HepG2 (cell line): Measurements from ENCODE around the gene PBX1. TPM values are rescaled to one million over a fixed set of nuclear protein-coding genes. Genes with fewer than 3 reads are reported as not detected.

Source experiments
- ATAC-seq: fragments of 200-7000 bp; cut with Tn5 transposase; 3 replicates; pipeline ENCODE4 v1.9.1; 2020; ENCODE audit warnings: mild to moderate bottlenecking, moderate library complexity
- BruUV-seq: library from RNA; stranded (reverse); fragments of 400-500 nt; replicated peaks from 2 replicates; lab custom pipeline; 2021; lab: Mats Ljungman, UMichigan
- CTCF ChIA-PET: fragments of 300-600 bp; formaldehyde crosslinking; extraction: SDS; loops from one replicate; lab custom pipeline; 2021; ENCODE audit warnings: low total read pairs, inconsistent platforms, low intra/inter-chr PET ratio; lab: Yijun Ruan, JAX
- POLR2A ChIA-PET: fragments of 350-600 bp; sonication (Branson Sonifier 250); formaldehyde crosslinking; loops from one replicate; lab custom pipeline; 2020; ENCODE audit warnings: antibody characterized with exemption, inconsistent platforms; lab: Yijun Ruan, JAX
- DNase-seq: peaks from one replicate; pipeline ENCODE4 v3.0.0-alpha.2; 2015; ENCODE audit warnings: low spot score
- FAIRE-seq: peaks from 3 replicates; lab custom pipeline; 2011; peaks lifted over from hg19 to GRCh38; lab: Jason Lieb, UNC
- H2AFZ ChIP-seq: one replicate; pipeline ENCODE4 v1.6.1; 2011; ENCODE audit warnings: low read length, inconsistent platforms
- H3K27ac ChIP-seq: fragments of 300-600 bp; 3 replicates; pipeline ENCODE4 v1.8.0; 2011; ENCODE audit warnings: mixed run types, mild to moderate bottlenecking, mixed read lengths, low read length, inconsistent platforms; ENCODE audit not compliant: insufficient read depth; ENCODE audit errors: extremely low read length
- H3K27me3 ChIP-seq, 2 experiments: fragments of 200-600 bp in 1 of 2; 2 replicates in 1 of 2; 3 replicates in 1 of 2; pipeline versions ENCODE4 v1.6.0 to v1.8.0; 2011; ENCODE audit warnings: low read length in 2 of 2, mild to moderate bottlenecking in 2 of 2, moderate library complexity in 2 of 2, inconsistent platforms in 1 of 2; ENCODE audit not compliant: insufficient read depth in 2 of 2, control insufficient read depth in 1 of 2
- H3K36me3 ChIP-seq, 2 experiments: fragments of 200-600 bp in 1 of 2; replicated peaks in 1 of 2; 2 replicates in 1 of 2; 3 replicates in 1 of 2; pipeline versions ENCODE4 v1.5.1 to v1.8.0; 2011; ENCODE audit warnings: low read length in 2 of 2, inconsistent platforms in 1 of 2; ENCODE audit not compliant: insufficient read depth in 2 of 2, control insufficient read depth in 1 of 2
- H3K4me1 ChIP-seq: 2 replicates; pipeline ENCODE4 v1.5.1; 2012; ENCODE audit warnings: low read length, inconsistent platforms; ENCODE audit not compliant: insufficient read depth
- H3K4me2 ChIP-seq: 2 replicates; pipeline ENCODE4 v1.6.0; 2011; ENCODE audit warnings: low read depth, low read length, inconsistent platforms
- H3K4me3 ChIP-seq, 3 experiments: fragments of 200-600 bp in 1 of 3; sonication (generic), shearing (Covaris generic) in 1 of 3; replicated peaks in 1 of 3; 2 replicates each; pipeline ENCODE4 v1.5.1; 2011 to 2016; ENCODE audit warnings: low read length in 3 of 3, inconsistent platforms in 2 of 3, low read depth in 2 of 3, mild to moderate bottlenecking in 2 of 3, control low read depth in 1 of 3, mixed read lengths in 1 of 3; ENCODE audit not compliant: insufficient read depth in 1 of 3
- H3K79me2 ChIP-seq: one replicate; pipeline ENCODE4 v1.6.1; 2011; ENCODE audit warnings: low read length, inconsistent platforms; ENCODE audit not compliant: insufficient read depth
- H3K9ac ChIP-seq: 2 replicates; pipeline ENCODE4 v1.6.0; 2011; ENCODE audit warnings: mild to moderate bottlenecking, low read depth, low read length, inconsistent platforms; ENCODE audit not compliant: insufficient read depth
- H3K9me3 ChIP-seq: 2 replicates; pipeline ENCODE4 v1.5.1; 2012; ENCODE audit warnings: mild to moderate bottlenecking, low read length
- H4K20me1 ChIP-seq: 2 replicates; pipeline ENCODE4 v1.6.0; 2011; ENCODE audit warnings: inconsistent platforms, mild to moderate bottlenecking, low read length, moderate library complexity; ENCODE audit not compliant: insufficient read depth
- POLR2AphosphoS5 ChIP-seq: IDR thresholded peaks from 2 replicates; pipeline ENCODE4 v1.6.1; 2012; ENCODE audit warnings: low read depth, low read length
- WGBS: methylation state at CpG from one replicate; pipeline ENCODE4 v1.1.6; 2017; ENCODE audit warnings: low lambda C conversion rate; 5-methylcytosine and 5-hydroxymethylcytosine counted together
- in situ Hi-C: cut with HindIII; loops from 2 replicates; pipeline ENCODE4 v1.10.0; 2017; ENCODE audit warnings: low pct_unique_long_range_greater_than_20kb; ENCODE audit not compliant: extremely low pct_ligation_motif_present
- intact Hi-C: fragments of 100-400 bp; cut with micrococcal nuclease; formaldehyde crosslinking; loops from one replicate; pipeline ENCODE4 v1.10.0; 2022; ENCODE audit not compliant: unreplicated experiment
- polyA plus RNA-seq, 8 experiments: library from polyadenylated mRNA; depleted of rRNA in 3 of 8; stranded (reverse) in 7 of 8; unstranded in 1 of 8; fragments of >200 nt; fragmentation: Illumina TruSeq in 4 of 8; extraction: Trizol in 4 of 8; gene quantifications; 2 replicates each; pipeline versions ENCODE4 v1.2.1 to v1.2.3, GENCODE V29; 2011 to 2016; ENCODE audit warnings: low read depth in 4 of 8, missing spikeins in 1 of 8, mixed read lengths in 1 of 8; ENCODE audit not compliant: insufficient read depth in 1 of 8
- small RNA-seq, 3 experiments: library from RNA; depleted of rRNA; stranded (forward); fragments of <200 nt; gene quantifications; one replicate each; pipeline ENCODE3, GENCODE V24; 2012; ENCODE audit warnings: low read depth in 2 of 3, low replicate concordance in 1 of 3; ENCODE audit not compliant: insufficient read length in 3 of 3, insufficient read depth in 2 of 3
- total RNA-seq, 5 experiments: library from RNA; depleted of rRNA; stranded (reverse); fragments of >200 nt; fragmentation: Illumina TruSeq; extraction: Trizol; gene quantifications; 2 replicates each; pipeline ENCODE4 v1.2.3, GENCODE V29; 2016; ENCODE audit warnings: low read depth in 1 of 5

Gene PBX1
- total and polyA plus RNA-seq, 2 of the 13 experiments (the other 11 are each of a cell fraction or from before 2014, with no cell fraction given), result 0.24 TPM; not detected in 1

- H3K9me3 ChIP-seq, result no peaks in the 10 kb centered on the region
- no peak overlapping the region for H3K27ac ChIP-seq
- in situ Hi-C loops, result no loop called here
- no peak overlapping the region for H2AFZ ChIP-seq
- H3K4me2 ChIP-seq, result no peak overlapping the region
- WGBS, result 17% methylated on average over 5 of the region's 5 CpGs
- no peaks in the 10 kb centered on the region for H3K4me1 ChIP-seq
- no peaks in the 10 kb centered on the region for H3K79me2 ChIP-seq
- H4K20me1 ChIP-seq, result no peaks in the 10 kb centered on the region
- no peaks in the 10 kb centered on the region for H3K36me3 ChIP-seq
- no peaks in the 10 kb centered on the region for H3K27me3 ChIP-seq
- BruUV-seq, result no TSS peak
- H3K9ac ChIP-seq, result no peak overlapping the region
- CTCF ChIA-PET, result no interaction called here
- H3K4me3 ChIP-seq, result no peak overlapping the region
- FAIRE-seq (no peak), DNase-seq (no peak)
- no peak for TF ChIP-seq POLR2AphosphoS5
- TF ChIP-seq, all 625 proteins: peak for 0
- intact Hi-C loops, result no loop called here
- POLR2A ChIA-PET, result no interaction called here
- ATAC-seq, result no peak
Observed at GRCh38 chr1:164901031-164901430, 342.0 kb downstream of the PBX1 start.

Small RNA genes lying within 50 kb of the gene (small RNA-seq; reads per million reads assigned to genes)
- gene RF00017 (0 reads per million in 3 experiments), gene RF00019 (0 reads per million in 3 experiments), gene RNU6-171P (0 reads per million in 3 experiments)
